CD14-positive monocyte (primary cell): ENCODE data around the gene RSRC1. TPM values are rescaled to one million over a fixed set of nuclear protein-coding genes. Genes with fewer than 3 reads are reported as not detected.

ENCODE experiments used
- DNase-seq, 3 donors: peaks; one replicate each; pipeline ENCODE4 v3.0.0-alpha.2; 2011 to 2022
- H2AFZ ChIP-seq: 2 replicates; pipeline ENCODE4 v1.6.0; 2012; ENCODE audit warnings: mild to moderate bottlenecking, low read depth, low read length, inconsistent platforms; ENCODE audit not compliant: insufficient read depth, poor library complexity, severe bottlenecking
- H3K27ac ChIP-seq, 2 donors: 1 replicate in 1 of 2; 2 replicates in 1 of 2; pipeline ENCODE4 v1.5.1; 2012 to 2013; ENCODE audit warnings: low read length in 2 of 2, control low read depth in 1 of 2, inconsistent platforms in 1 of 2, low read depth in 1 of 2, mild to moderate bottlenecking in 1 of 2
- H3K27me3 ChIP-seq, 2 donors: one replicate each; pipeline versions ENCODE4 v1.6.0 to v1.6.1; 2011 to 2013; ENCODE audit warnings: low read length in 2 of 2; ENCODE audit not compliant: control insufficient read depth in 2 of 2, insufficient read depth in 2 of 2
- H3K36me3 ChIP-seq, 2 donors: replicated peaks in 1 of 2; 1 replicate in 1 of 2; 2 replicates in 1 of 2; pipeline versions ENCODE4 v1.5.1 to v1.6.1; 2012 to 2013; ENCODE audit warnings: low read length in 2 of 2, control low read depth in 1 of 2, inconsistent platforms in 1 of 2, mild to moderate bottlenecking in 1 of 2; ENCODE audit not compliant: insufficient read depth in 2 of 2, control insufficient read depth in 1 of 2
- H3K4me1 ChIP-seq, 2 donors: 1 replicate in 1 of 2; 2 replicates in 1 of 2; pipeline versions ENCODE4 v1.5.1 to v1.6.1; 2012 to 2013; ENCODE audit warnings: low read length in 2 of 2, control low read depth in 1 of 2, inconsistent platforms in 1 of 2, mild to moderate bottlenecking in 1 of 2, moderate library complexity in 1 of 2; ENCODE audit not compliant: insufficient read depth in 2 of 2, control insufficient read depth in 1 of 2
- H3K4me2 ChIP-seq: replicated peaks from 2 replicates; pipeline ENCODE3; 2012; ENCODE audit warnings: low read length, moderate library complexity, mild to moderate bottlenecking; ENCODE audit not compliant: poor library complexity, severe bottlenecking; ENCODE audit errors: extremely low read depth
- H3K4me3 ChIP-seq, 3 experiments: fragments of 200-600 bp in 1 of 3; sonication (generic) in 1 of 3; replicated peaks in 1 of 3; 1 replicate in 2 of 3; 2 replicates in 1 of 3; pipeline ENCODE4 v1.5.1; 2011 to 2013; ENCODE audit warnings: low read length in 3 of 3, mild to moderate bottlenecking in 3 of 3, control low read depth in 2 of 3, low read depth in 2 of 3, inconsistent platforms in 1 of 3, moderate library complexity in 1 of 3
- H3K79me2 ChIP-seq: 2 replicates; pipeline ENCODE4 v1.6.0; 2012; ENCODE audit warnings: mild to moderate bottlenecking, control low read depth, inconsistent platforms, low read length, moderate library complexity; ENCODE audit not compliant: insufficient read depth
- H3K9ac ChIP-seq: 2 replicates; pipeline ENCODE4 v1.6.0; 2017; ENCODE audit warnings: low read length, mild to moderate bottlenecking; ENCODE audit not compliant: insufficient read depth, poor library complexity, severe bottlenecking
- H3K9me3 ChIP-seq, 2 donors: replicated peaks in 1 of 2; 1 replicate in 1 of 2; 2 replicates in 1 of 2; pipeline versions ENCODE4 v1.5.1 to v1.6.1; 2012 to 2013; ENCODE audit warnings: low read length in 2 of 2, control low read depth in 1 of 2; ENCODE audit not compliant: control insufficient read depth in 1 of 2, insufficient read depth in 1 of 2
- H4K20me1 ChIP-seq: 2 replicates; pipeline ENCODE4 v1.6.0; 2012; ENCODE audit warnings: mild to moderate bottlenecking, low read length, control low read depth, moderate library complexity; ENCODE audit not compliant: insufficient read depth
- H3K27ac Mint-ChIP-seq, 7 donors: one replicate each; pipeline ENCODE4 v1.8.0; 2020; ENCODE audit warnings: mild to moderate bottlenecking in 7 of 7, mixed read lengths in 7 of 7, moderate library complexity in 6 of 7, inconsistent platforms in 2 of 7
- H3K27me3 Mint-ChIP-seq, 3 donors: one replicate each; pipeline ENCODE4 v1.8.0; 2021 to 2022; ENCODE audit warnings: low read depth in 3 of 3, mild to moderate bottlenecking in 3 of 3, mixed read lengths in 3 of 3, moderate library complexity in 3 of 3, inconsistent platforms in 1 of 3
- H3K36me3 Mint-ChIP-seq, 2 donors: one replicate each; pipeline ENCODE4 v1.8.0; 2020; ENCODE audit warnings: mixed read lengths in 2 of 2, inconsistent platforms in 1 of 2, mild to moderate bottlenecking in 1 of 2
- H3K4me1 Mint-ChIP-seq: one replicate; pipeline ENCODE4 v1.8.0; 2020; ENCODE audit warnings: mild to moderate bottlenecking, mixed read lengths
- H3K4me3 Mint-ChIP-seq, 2 donors: one replicate each; pipeline ENCODE4 v1.8.0; 2020; ENCODE audit warnings: mild to moderate bottlenecking in 2 of 2, mixed read lengths in 2 of 2, moderate library complexity in 1 of 2
- H3K9me3 Mint-ChIP-seq, 7 donors: one replicate each; pipeline ENCODE4 v1.8.0; 2020 to 2022; ENCODE audit warnings: mixed read lengths in 7 of 7, mild to moderate bottlenecking in 6 of 7, moderate library complexity in 6 of 7, inconsistent platforms in 2 of 7
- CTCF ChIP-seq: fragments of 200-600 bp; IDR thresholded peaks from one replicate; pipeline ENCODE4 v1.8.0; 2022; ENCODE audit warnings: antibody characterized with exemption, mild to moderate bottlenecking
- WGBS: methylation state at CpG from one replicate; pipeline ENCODE4 v1.1.5; 2013; ENCODE audit warnings: missing lambda C conversion rate; ENCODE audit not compliant: insufficient coverage; 5-methylcytosine and 5-hydroxymethylcytosine counted together
- intact Hi-C, 2 donors: fragments of 100-400 bp; cut with micrococcal nuclease; formaldehyde crosslinking; loops; one replicate each; pipeline versions ENCODE4 v1.15.0 to v1.15.1; 2023
- polyA plus RNA-seq, 3 donors: library from polyadenylated mRNA; depleted of rRNA in 1 of 3; unstranded in 2 of 3; stranded (reverse) in 1 of 3; fragments of 300-500 nt in 2 of 3; fragments of >200 nt in 1 of 3; fragmentation: Illumina TruSeq in 2 of 3; gene quantifications; 1 replicate in 2 of 3; 2 replicates in 1 of 3; pipeline ENCODE4 v1.2.3, GENCODE V29; 2012 to 2021

RSRC1 gene
- polyA plus RNA-seq, 3 donors, result 6.6 to 31.7 (median 15.1) TPM

- H3K4me2 ChIP-seq, result no peak overlapping the region
- no peak overlapping the region for H3K27ac ChIP-seq
- no peaks in the 10 kb centered on the region for H3K79me2 ChIP-seq
- Mint-ChIP-seq H3K9me3 (peaks cover 0 to 6% (median 3%) of the 10 kb centered on the region in 7 donors), H3K36me3 (no peaks in the 10 kb centered on the region), H3K4me3 (no peak overlapping the region), H3K27ac (no peak overlapping the region), H3K27me3 (peaks cover 43 to 49% (median 45%) of the 10 kb centered on the region in 3 donors), H3K4me1 (no peaks in the 10 kb centered on the region)
- no peaks in the 10 kb centered on the region for H3K36me3 ChIP-seq
- intact Hi-C loops, result no loop called here
- H3K9me3 ChIP-seq, result no peaks in the 10 kb centered on the region
- H3K4me3 ChIP-seq, result no peak overlapping the region
- no peak for TF ChIP-seq CTCF
- H3K9ac ChIP-seq, result no peak overlapping the region
- H2AFZ ChIP-seq, result no peak overlapping the region
- peaks cover 43 to 77% of the 10 kb centered on the region in 2 donors for H3K27me3 ChIP-seq
- WGBS, result no CpG with 5 or more reads among the region's 1 CpG
- no peaks in the 10 kb centered on the region for H4K20me1 ChIP-seq
- DNase-seq, result no peak
- H3K4me1 ChIP-seq, result no peaks in the 10 kb centered on the region
These were observed 23.5 kb upstream of the RSRC1 start for GRCh38 chr3:158086361-158086760.

GRCh38 chr3:158086776-158087175, 23.1 kb upstream of the RSRC1 start:
- H3K4me2 ChIP-seq, result no peak overlapping the region
- WGBS, result no CpG with 5 or more reads among the region's 2 CpGs
- H3K36me3 ChIP-seq, result no peaks in the 10 kb centered on the region
- no peak overlapping the region for H3K9ac ChIP-seq
- H3K27me3 Mint-ChIP-seq, result peaks cover 46 to 51% (median 48%) of the 10 kb centered on the region in 3 donors
- no peak overlapping the region for H3K27ac Mint-ChIP-seq
- peaks cover 47 to 81% of the 10 kb centered on the region in 2 donors for H3K27me3 ChIP-seq
- no peak for DNase-seq
- no peaks in the 10 kb centered on the region for H3K79me2 ChIP-seq
- H2AFZ ChIP-seq, result no peak overlapping the region
- H3K4me1 ChIP-seq, result no peaks in the 10 kb centered on the region
- H3K27ac ChIP-seq, result no peak overlapping the region
- H3K4me3 Mint-ChIP-seq, result no peak overlapping the region
- H3K4me1 Mint-ChIP-seq, result no peaks in the 10 kb centered on the region
- H3K4me3 ChIP-seq, result no peak overlapping the region
- H4K20me1 ChIP-seq, result no peaks in the 10 kb centered on the region
- H3K9me3 ChIP-seq, result no peaks in the 10 kb centered on the region
- H3K36me3 Mint-ChIP-seq, result no peaks in the 10 kb centered on the region
- TF ChIP-seq CTCF, result no peak
- intact Hi-C loops, result no loop called here
- H3K9me3 Mint-ChIP-seq, result peaks cover 0 to 6% (median 3%) of the 10 kb centered on the region in 7 donors
